ENCODE results near the gene PRDM9.
"Not testable (repeated sequence)": the region's sequence is repeated elsewhere in the genome, so short reads cannot be mapped to it uniquely, and the experiment has no call there.

PRDM9 gene

GRCh38 chr5:23527216-23527920, 20.0 kb downstream of the PRDM9 start:
- not testable (repeated sequence) for H3K4me3 ChIP-seq (ENCODE audit: low read depth in 1 of 2, low read length in 2 of 2); H3K4me1 ChIP-seq (ENCODE audit: control insufficient read depth in 1 of 2, insufficient read depth in 2 of 2, low read length in 2 of 2); H3K36me3 ChIP-seq (ENCODE audit: control insufficient read depth in 1 of 2, insufficient read depth in 2 of 2, low read length in 2 of 2); H3K9me3 ChIP-seq (ENCODE audit: control insufficient read depth in 1 of 2, low read length in 2 of 2); H3K27me3 ChIP-seq (ENCODE audit: low read depth, low read length); H3K27ac ChIP-seq (ENCODE audit: low read length)

DNA sequence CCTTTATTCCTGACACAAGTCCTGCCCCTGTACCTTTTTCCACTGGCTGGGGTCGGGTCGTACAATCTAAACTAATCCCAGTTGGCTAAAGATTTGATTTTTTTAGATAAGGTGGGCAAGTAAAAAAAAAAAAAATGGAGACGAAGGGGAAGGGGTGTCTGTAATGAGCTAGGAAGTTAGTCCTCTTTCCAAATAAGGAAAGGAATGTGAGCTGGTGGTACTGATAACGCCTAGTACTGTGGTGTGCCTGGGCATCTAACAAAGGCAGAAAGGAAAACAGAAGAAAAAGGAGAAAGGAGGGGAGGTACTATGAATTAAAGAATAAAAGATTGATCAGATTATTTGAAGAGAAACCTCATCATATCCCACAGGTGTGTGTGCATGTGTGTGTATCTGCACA, 21.3 kb downstream of the PRDM9 start:
- Histone ChIP-seq H3K4me3 (ENCODE audit: low read depth in 1 of 2, low read length in 2 of 2) (no peak overlapping the region), H3K36me3 (ENCODE audit: control insufficient read depth in 1 of 2, insufficient read depth in 2 of 2, low read length in 2 of 2) (no peaks in the 10 kb centered on the region), H3K9me3 (ENCODE audit: control insufficient read depth in 1 of 2, low read length in 2 of 2) (no peaks in the 10 kb centered on the region), H3K27ac (ENCODE audit: low read length) (no peak overlapping the region), H3K4me1 (ENCODE audit: control insufficient read depth in 1 of 2, insufficient read depth in 2 of 2, low read length in 2 of 2) (no peaks in the 10 kb centered on the region), H3K27me3 (ENCODE audit: low read depth, low read length) (no peaks in the 10 kb centered on the region)

- Histone ChIP-seq H3K36me3 (ENCODE audit: control insufficient read depth in 1 of 2, insufficient read depth in 2 of 2, low read length in 2 of 2) (no peaks in the 10 kb centered on the region), H3K9me3 (ENCODE audit: control insufficient read depth in 1 of 2, low read length in 2 of 2) (no peaks in the 10 kb centered on the region), H3K4me1 (ENCODE audit: control insufficient read depth in 1 of 2, insufficient read depth in 2 of 2, low read length in 2 of 2) (no peaks in the 10 kb centered on the region), H3K27ac (ENCODE audit: low read length) (no peak overlapping the region), H3K4me3 (ENCODE audit: low read depth in 1 of 2, low read length in 2 of 2) (no peak overlapping the region), H3K27me3 (ENCODE audit: low read depth, low read length) (no peaks in the 10 kb centered on the region)
Observed at GRCh38 chr5:23530571-23530970, 23.2 kb downstream of the PRDM9 start.

- Histone ChIP-seq H3K9me3 (ENCODE audit: control insufficient read depth in 1 of 2, low read length in 2 of 2) (no peaks in the 10 kb centered on the region), H3K27ac (ENCODE audit: low read length) (no peak overlapping the region), H3K4me3 (ENCODE audit: low read depth in 1 of 2, low read length in 2 of 2) (no peak overlapping the region), H3K4me1 (ENCODE audit: control insufficient read depth in 1 of 2, insufficient read depth in 2 of 2, low read length in 2 of 2) (no peaks in the 10 kb centered on the region), H3K27me3 (ENCODE audit: low read depth, low read length) (no peaks in the 10 kb centered on the region), H3K36me3 (ENCODE audit: control insufficient read depth in 1 of 2, insufficient read depth in 2 of 2, low read length in 2 of 2) (no peaks in the 10 kb centered on the region)
Observed at GRCh38 chr5:23571059-23571458, 63.6 kb downstream of the PRDM9 start.

All from muscle layer of duodenum (tissue), 2 donors.